SKM-1 (cell line): ENCODE measurements around the gene KISS1R.
"Not testable (repeated sequence)": the region's sequence is repeated elsewhere in the genome, so short reads cannot be mapped to it uniquely, and the experiment has no call there.

Source experiments
- DNase-seq: peaks from one replicate; lab custom pipeline; 2025; ENCODE audit not compliant: unreplicated experiment; lab: John Stamatoyannopoulos, UW

The KISS1R gene

DNA sequence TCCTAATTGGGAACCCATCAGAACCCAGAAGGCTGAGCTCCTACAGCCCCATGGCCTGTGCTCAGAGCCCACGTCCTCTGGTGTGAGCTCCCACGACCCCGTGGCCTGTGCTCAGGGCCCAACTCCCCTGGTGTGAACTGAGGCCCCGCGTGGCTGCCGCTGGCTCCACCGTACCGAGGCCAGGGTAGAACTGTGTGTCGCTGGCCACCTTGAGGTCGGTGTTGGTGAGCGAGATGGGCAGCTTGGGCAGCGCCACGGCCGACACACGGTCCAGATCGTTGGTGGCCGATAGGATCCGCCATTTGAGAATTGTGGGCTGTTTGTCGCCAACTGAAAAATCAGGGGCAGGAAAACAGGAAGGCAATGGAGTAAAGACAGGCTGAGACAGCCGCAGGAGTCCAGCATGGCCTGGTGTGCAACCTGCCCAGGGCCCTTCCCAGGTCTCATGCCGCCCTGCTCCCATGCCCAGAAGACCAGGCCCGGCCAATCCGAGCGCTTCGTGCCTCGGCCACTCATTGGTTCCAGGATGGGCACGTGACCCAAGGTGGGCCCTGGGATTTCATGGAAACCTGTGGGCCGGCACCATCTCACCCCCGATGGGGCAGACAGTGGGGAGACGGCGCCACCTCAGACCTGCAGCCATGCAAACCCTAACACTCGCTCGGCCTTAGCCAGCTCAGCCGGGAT lies 35.6 kb upstream of the KISS1R start:
- DNase-seq = no peak

DNA sequence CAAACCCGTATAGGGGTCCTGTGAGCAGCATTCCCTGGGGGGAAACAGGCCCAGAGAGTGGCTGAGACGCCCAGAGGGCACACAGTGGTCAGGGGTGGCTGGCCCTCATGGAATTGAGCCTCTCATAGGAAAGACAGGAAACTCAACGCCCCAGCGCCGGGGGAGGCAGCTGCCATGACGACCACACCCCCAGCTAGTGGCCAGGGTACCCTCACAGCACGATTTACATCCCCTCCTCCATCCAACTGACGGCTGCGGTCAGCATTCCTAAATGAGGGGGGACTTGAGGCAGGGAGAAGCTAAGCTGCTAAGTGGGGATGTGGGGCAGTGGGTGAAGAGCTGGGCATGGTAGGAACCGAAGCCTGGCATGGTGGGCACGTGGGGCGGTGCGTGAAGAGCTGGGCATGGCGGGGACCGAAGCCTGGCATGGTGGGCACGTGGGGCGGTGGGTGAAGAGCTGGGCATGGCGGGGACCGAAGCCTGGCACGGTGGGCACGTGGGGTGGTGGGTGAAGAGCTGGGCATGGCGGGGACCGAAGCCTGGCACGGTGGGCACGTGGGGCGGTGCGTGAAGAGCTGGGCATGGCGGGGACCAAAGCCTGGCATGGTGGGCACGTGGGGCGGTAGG lies 34.1 kb upstream of the KISS1R start:
- DNase-seq = no peak

DNA sequence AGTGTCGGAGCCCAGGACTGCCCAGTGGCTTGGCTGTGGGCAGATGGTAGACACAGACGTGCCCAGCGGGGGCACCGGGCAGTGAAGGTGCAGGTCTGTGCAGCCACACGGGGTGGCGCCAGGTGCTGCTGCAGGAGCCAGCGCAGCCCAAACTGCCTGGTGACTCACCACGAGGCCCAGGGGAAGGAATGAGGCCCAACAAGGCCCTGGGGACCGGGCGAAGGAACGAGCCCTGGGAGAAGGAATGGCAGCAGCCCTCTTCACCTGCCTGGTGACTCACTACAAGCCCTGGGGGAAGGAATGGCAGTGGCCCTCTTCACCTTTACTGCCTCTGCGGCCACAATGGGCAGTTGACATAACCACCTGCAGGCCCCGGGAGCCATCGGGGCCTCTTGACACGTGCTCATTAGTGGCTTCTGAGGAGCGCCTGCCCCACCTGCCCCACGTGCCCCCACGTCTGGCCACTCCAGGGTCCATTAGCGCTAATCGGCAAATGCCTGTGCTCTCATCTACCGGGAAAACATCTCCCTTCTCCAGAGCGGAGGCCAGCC lies 33.4 kb upstream of the KISS1R start:
- no peak for DNase-seq

- no peak for DNase-seq
Observed at GRCh38 chr19:884420-885211, 32.5 kb upstream of the KISS1R start.

DNA sequence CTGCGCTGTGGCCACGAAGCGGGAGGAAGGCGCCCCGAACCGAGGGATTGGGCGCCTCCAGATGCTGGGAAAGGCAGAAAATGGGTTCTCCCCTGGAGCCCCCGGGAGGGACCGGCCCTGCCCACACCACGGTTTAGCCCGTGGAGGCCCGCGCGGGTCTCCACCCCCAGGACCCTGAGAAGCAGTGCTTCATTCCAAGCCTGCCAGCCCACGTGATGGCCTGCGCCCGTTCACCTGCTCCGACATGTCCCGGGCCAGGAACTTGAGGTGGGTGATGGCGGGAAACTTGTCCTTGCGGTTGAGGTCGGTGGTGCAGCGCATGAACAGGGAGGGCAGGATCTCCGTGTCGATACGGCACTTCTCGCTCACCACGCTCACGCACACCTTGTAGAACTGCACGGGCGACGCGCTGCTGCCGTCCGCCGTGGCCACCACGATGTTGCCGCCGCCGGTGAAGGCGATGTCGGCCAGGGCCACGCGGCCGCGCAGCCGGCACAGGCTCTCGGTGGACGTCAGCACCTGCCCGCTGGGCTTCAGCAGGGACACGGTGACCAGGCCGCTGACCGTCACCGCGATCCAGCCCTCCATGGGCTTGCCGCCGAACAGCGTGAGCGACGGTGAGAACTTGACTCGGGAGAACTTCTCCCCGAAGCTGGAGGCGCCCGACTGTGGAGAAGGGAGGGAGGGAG lies 31.5 kb upstream of the KISS1R start:
- DNase-seq = no peak

GRCh38 chr19:887072-887471 lies 30.1 kb upstream of the KISS1R start:
- no peak for DNase-seq

DNA sequence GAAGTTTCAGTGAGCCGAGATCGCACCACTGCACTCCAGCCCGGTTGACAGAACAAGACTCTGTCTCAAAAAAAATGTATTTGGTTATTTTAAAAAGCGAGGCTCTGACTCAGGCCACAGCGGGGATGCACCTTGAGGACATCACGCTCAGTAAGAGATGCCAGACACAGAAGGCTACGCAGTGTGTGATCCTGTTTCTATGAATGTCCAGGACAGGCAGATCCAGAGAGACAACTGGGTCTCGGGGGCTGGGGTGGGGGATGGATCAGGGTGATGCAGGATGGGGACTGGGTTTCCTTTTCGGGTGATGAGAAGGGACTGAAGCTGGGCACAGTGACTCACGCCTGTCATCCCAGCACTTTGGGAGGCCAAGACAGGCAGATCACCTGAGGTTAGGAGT lies 29.5 kb upstream of the KISS1R start:
- no peak for DNase-seq

DNA sequence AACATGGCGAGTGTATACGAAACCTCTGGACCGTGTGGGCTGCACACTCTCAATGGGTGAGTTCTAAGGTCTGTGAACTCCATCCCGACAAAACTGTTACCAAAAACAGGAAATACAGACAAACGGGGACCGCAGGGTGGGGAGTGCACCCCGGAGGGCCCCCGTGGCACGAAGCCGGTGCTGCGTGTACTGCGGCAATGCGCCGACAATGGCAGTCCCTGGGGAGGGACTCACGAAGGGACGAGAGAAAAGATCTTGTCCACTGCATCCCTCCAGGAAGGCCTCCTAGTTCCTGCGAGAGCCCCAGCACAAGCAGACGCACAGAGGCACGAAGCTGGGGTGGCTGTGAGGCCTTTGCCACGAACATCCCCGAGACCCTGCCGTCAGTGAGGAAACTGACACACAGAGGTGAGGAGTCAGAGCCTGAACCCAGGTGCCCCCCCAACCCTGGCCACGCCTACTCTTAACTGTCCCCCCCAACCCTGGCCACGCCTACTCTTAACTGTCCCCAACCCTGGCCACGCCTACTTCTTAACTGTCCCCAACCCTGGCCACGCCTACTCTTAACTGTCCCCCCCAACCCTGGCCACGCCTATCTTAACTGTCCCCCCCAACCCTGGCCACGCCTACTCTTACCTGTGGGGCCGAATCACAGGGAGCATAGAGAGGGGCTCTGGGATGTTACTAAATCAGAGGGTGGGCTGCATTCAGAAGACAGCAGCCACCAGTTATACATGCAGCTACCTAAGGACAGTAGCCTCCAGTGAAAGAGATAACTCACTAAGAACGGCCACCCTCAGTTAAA lies 28.4 kb upstream of the KISS1R start:
- no peak for DNase-seq

GRCh38 chr19:889662-890295 lies 27.4 kb upstream of the KISS1R start:
- no peak for DNase-seq

DNA sequence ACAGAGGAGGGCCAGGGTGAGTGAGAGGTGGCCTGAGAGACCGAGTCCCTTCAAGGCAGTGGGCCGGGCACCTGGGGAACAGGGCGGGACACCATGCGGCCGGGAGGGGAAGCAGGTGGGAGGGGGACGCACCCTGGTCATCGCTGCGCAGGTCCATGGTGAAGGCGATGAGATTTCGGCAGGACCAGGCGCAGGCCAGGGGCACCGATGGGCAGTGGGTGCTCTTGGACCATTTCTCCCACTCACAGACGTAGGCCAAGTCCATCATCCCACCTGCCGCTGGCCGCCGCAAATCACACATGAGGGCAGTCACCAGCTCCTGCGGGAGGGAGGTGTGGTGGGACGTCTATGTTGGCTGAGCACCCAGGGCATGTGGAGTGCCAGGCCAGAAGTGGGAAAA lies 26.3 kb upstream of the KISS1R start:
- DNase-seq = no peak

DNA sequence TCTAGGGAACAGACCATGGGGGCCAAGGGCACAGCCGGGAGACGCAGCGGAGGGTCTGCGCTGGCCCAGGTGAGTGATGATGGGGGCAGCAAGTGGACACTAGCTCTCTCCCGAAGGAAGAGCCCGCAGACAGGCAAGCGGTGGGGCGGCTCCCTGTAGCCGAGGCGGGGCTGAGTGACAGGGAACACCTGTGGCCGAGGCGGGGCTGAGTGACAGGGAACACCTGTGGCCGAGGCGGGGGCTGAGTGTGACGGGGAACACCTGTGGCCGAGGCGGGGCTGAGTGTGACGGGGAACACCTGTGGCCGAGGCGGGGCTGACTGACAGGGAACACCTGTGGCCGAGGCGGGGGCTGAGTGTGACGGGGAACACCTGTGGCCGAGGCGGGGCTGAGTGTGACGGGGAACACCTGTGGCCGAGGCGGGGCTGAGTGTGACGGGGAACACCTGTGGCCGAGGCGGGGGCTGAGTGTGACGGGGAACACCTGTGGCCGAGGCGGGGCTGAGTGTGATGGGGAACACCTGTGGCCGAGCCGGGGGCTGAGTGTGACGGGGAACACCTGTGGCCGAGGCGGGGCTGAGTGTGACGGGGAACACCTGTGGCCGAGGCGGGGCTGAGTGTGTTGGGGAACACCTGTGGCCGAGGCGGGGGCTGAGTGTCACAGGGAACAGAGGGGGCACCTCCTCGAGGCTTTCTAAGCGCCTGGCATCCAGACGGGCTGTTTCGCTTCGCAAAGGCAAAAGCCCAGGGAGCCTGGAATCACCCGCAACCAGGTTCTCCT lies 25.5 kb upstream of the KISS1R start:
- not testable (repeated sequence) for DNase-seq

- no peak for DNase-seq
Observed at GRCh38 chr19:892243-892893, 24.8 kb upstream of the KISS1R start.

DNA sequence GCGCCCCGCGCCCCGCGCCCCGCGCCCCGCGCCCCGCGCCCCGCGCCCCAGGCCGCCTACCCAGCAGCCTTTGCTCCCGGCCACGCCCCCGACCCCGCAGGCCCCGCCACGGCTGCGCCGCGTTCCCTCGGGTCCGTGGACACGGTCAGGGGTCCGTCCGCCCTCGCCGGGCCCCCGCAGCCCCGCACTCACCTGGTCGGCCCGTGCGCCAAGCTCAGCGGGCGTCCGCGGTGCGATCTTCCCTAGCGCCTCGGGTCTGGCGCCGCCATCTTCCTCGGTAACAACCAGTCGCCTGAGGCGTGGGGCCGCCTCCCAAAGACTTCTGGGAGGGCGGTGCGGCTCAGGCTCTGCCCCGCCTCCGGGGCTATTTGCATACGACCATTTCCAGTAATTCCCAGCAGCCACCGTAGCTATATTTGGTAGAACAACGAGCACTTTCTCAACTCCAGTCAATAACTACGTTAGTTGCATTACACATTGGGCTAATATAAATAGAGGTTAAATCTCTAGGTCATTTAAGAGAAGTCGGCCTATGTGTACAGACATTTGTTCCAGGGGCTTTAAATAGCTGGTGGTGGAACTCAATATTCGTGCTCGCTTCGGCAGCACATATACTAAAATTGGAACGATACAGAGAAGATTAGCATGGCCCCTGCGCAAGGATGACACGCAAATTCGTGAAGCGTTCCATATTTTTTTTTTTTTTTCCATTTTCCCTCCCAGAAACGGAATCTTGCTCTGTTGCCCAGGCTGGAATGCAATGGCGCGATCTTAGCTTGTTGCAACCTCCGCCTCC lies 24.0 kb upstream of the KISS1R start, which contains the start of the genes MED16 and RNU6-9:
TSS of gene MED16 (minus strand) at position 294 of the 796 bp plus-strand sequence. CDS start 2,056 bp downstream, outside the sequence.
TSS of gene RNU6-9 (plus strand) at position 591 of the 796 bp plus-strand sequence.
- peak; percentile 88 for DNase-seq

GRCh38 chr19:896434-896833 lies 20.7 kb upstream of the KISS1R start:
- DNase-seq = no peak

- no peak for DNase-seq
Observed at GRCh38 chr19:896999-897398, 20.1 kb upstream of the KISS1R start.

DNA sequence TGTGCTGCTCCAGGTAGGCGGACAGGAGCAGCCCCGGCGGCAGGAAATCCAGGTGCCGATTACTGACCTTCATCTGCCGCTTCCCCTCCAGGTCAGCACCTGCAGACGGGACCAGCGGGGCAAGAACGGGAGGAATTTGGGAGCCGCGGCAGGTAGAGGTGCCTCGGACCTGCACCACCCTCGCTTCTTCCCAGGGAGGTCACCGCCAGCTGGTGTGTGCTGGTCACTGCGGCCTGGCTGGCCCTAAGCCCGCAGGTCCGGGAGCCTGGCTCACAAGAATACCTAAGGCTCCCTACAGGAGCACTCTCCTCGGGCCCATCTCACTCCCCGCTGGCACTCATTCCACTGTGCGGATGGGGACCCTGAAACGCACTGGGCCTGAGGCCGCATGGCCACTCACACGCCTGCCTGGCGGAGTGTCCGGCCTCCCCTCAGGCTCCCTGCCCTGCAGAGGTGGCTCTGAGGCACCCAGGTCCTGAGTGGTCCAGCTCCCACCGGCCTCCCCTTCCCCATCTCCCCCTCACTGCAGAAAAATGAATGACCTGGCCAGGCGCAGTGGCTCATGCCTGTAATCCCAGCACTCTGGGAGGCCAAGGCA lies 19.6 kb upstream of the KISS1R start:
- no peak for DNase-seq

DNA sequence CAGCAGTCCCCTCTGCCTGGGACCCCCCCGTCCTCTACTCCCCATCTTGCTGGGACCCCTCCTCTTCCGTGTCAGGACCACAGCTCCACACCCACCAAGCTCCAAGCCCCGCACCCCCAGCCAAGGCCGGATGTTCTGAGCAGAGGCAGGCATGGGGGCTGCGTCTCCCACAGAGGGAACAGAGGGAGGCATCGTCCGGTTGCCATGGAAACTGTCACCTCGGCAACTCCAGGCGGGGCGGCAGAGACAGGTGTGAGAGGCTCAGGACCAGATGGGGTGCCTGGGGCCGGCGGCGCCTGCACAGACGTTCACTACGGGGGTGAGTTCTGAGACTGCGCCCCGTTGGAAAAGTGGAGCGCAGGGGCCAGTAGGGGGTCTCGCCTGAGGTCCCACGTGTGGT lies 18.5 kb upstream of the KISS1R start:
- DNase-seq = no peak
